HUES64 (cell line): ENCODE results near the gene GRIK1.

ENCODE experiments used
- H3K27ac ChIP-seq: 2 replicates; pipeline ENCODE4 v1.7.0; 2013; ENCODE audit warnings: low read depth, low read length, inconsistent platforms
- H3K27me3 ChIP-seq: 2 replicates; pipeline ENCODE4 v1.6.1; 2013; ENCODE audit warnings: mild to moderate bottlenecking, low read length; ENCODE audit not compliant: insufficient read depth
- H3K36me3 ChIP-seq: 2 replicates; pipeline ENCODE4 v1.6.1; 2013; ENCODE audit warnings: mild to moderate bottlenecking, low read length; ENCODE audit not compliant: insufficient read depth
- H3K4me1 ChIP-seq: 2 replicates; pipeline ENCODE4 v1.6.1; 2013; ENCODE audit warnings: mild to moderate bottlenecking, low read length, moderate library complexity; ENCODE audit not compliant: insufficient read depth
- H3K4me3 ChIP-seq: 2 replicates; pipeline ENCODE4 v1.5.1; 2013; ENCODE audit warnings: mild to moderate bottlenecking, low read length, moderate library complexity
- H3K9ac ChIP-seq: 2 replicates; pipeline ENCODE4 v1.6.1; 2013; ENCODE audit warnings: mild to moderate bottlenecking, low read depth, low read length
- H3K9me3 ChIP-seq: 2 replicates; pipeline ENCODE4 v1.6.1; 2013; ENCODE audit warnings: low read depth, low read length; ENCODE audit not compliant: insufficient read depth
- WGBS: fragments of 150-250, 120-280 bp; methylation state at CpG from one replicate; pipeline ENCODE4 v1.1.7; 2013; ENCODE audit warnings: missing lambda C conversion rate; 5-methylcytosine and 5-hydroxymethylcytosine counted together

The GRIK1 gene

DNA sequence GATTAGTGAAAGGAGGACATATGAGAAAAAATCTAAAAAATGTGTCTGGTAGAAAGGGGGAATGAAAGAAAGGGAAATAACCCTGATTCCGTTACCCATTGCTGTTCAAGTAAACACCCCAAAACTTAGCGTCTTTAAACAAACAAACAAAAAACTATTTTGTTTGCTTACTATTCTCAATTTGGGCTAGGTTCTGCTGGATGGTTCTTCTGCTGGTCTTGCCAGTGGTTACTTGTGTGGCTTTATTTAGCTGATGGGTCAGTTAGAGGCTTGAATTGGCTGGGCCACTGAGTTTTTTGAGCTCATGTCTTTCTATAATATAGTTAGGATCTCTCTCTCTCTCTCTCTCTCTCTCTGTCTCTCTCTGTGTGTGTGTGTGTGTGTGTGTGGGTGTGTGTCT is 112.1 kb downstream of the GRIK1 start:
- no peaks in the 10 kb centered on the region for H3K4me1 ChIP-seq
- peaks cover 24% of the 10 kb centered on the region for H3K9me3 ChIP-seq
- no CpG with 5 or more reads among the region's 2 CpGs for WGBS
- H3K36me3 ChIP-seq = no peaks in the 10 kb centered on the region
- no peak overlapping the region for H3K4me3 ChIP-seq
- no peak overlapping the region for H3K27ac ChIP-seq
- H3K27me3 ChIP-seq = no peaks in the 10 kb centered on the region
- H3K9ac ChIP-seq = no peak overlapping the region

DNA sequence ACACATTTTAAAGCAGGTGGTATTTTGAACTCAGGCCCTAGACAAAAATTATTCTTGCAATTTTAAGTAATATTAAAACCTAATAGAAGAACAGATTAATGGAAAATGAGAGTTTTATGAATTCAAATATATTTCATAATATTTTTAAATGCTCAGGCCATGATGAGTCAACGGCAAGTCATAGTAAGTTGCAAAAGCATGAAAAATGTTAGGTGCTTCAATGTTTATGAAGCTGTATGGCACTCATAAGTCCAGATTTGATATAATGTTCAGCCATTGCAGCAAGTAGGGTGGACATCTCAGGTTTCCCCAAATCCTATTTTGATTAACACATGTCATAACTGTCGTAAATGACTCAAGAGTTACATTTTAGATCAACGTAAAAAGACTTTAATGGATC is 112.6 kb downstream of the GRIK1 start:
- H3K27me3 ChIP-seq = no peaks in the 10 kb centered on the region
- no peak overlapping the region for H3K4me3 ChIP-seq
- no peaks in the 10 kb centered on the region for H3K36me3 ChIP-seq
- WGBS = 96% methylated on average over 3 of the region's 3 CpGs
- peaks cover 20% of the 10 kb centered on the region for H3K9me3 ChIP-seq
- H3K4me1 ChIP-seq = no peaks in the 10 kb centered on the region
- H3K27ac ChIP-seq = no peak overlapping the region
- H3K9ac ChIP-seq = no peak overlapping the region

DNA sequence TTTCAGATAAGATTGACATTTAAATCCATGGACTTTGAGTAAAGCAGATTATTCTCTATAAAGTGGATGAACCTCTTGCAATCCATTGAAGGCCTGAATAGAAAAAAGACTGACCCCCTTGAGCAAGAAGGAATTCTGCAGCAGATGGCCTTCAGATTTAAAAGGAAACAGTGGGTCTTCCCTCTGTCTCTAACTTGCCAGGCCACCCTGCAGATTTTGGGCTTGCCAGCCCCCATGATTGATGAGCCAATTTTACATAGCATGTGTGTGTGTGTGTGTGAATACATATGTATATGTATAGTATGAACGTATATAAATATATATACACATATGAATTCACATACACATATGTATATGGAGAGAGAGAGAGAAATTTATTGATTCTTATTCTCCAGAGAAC is 113.4 kb downstream of the GRIK1 start:
- Histone ChIP-seq H3K27ac (no peak overlapping the region), H3K36me3 (no peaks in the 10 kb centered on the region), H3K9ac (no peak overlapping the region)

DNA sequence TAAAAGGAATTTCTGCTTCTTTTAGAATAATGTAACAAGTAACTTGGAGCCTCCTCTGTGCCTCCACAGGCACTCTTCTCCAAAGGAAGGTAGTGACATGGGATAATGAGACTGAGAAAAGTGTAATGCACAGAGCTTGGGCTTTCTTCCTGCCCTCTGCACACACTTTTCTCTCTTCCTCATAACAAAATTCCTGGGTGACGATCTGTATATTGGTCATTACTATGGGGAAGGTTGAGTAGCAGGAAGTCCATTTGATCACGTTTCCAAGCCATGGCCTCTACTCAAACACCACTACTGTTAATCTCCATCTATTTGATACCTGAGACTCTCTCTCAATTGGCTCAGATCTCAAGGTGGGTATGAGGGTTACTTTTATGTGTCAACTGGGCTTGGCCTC is 113.9 kb downstream of the GRIK1 start:
- H3K27ac ChIP-seq = no peak overlapping the region
- H3K9me3 ChIP-seq = peaks cover 12% of the 10 kb centered on the region
- no peaks in the 10 kb centered on the region for H3K36me3 ChIP-seq
- H3K4me1 ChIP-seq = no peaks in the 10 kb centered on the region
- no peaks in the 10 kb centered on the region for H3K27me3 ChIP-seq
- no peak overlapping the region for H3K9ac ChIP-seq
- no peak overlapping the region for H3K4me3 ChIP-seq
- WGBS = 86% methylated on average over 1 of the region's 2 CpGs

More for the DNA sequence above, 113.4 kb downstream of the GRIK1 start:
- Histone ChIP-seq H3K27me3 (no peaks in the 10 kb centered on the region), H3K9me3 (peaks cover 12% of the 10 kb centered on the region), H3K4me3 (no peak overlapping the region), H3K4me1 (no peaks in the 10 kb centered on the region)
- no CpG with 5 or more reads among the region's 1 CpG for WGBS

DNA sequence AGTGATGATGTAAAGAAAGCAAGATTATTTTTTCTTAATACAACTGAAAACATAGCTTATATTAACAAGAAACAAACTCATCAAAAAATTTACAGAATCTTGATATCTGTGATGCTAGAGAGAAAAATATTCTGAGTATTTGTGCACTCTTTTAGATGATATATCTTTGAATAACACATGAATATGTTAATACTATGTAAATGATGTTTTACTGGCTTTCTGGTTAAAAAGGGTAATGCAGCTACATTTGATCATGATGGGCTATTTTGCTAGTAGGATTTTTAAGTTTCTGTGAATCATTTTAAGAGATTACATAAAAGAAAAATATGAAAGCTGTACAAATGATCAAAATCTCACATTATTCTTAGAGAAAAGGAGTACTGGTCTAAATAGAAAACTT is 114.5 kb downstream of the GRIK1 start:
- Histone ChIP-seq H3K4me3 (no peak overlapping the region), H3K27ac (no peak overlapping the region), H3K4me1 (no peaks in the 10 kb centered on the region), H3K9ac (no peak overlapping the region), H3K9me3 (peaks cover 12% of the 10 kb centered on the region), H3K27me3 (no peaks in the 10 kb centered on the region), H3K36me3 (no peaks in the 10 kb centered on the region)

DNA sequence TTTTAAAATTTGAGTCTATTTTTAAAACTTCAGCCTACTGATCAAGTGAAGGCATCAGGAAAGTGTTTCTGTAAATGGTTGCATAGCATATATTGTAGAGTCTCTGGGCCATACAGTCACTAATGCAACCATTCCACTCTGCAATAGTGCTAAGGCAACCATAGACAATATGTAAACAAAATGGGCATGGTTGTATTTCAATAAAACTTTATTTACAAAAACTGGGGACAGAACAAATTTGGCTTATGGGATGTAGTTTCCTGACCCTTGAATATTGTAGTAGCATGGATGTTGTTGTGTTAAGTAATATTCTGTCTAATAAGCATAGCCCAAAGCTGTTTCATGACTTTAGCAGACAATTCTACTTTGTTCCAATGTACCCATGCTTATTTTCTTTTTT is 117.7 kb downstream of the GRIK1 start:
- H3K4me1 ChIP-seq = no peaks in the 10 kb centered on the region
- H3K27ac ChIP-seq = no peak overlapping the region
- no peak overlapping the region for H3K4me3 ChIP-seq
- H3K9ac ChIP-seq = no peak overlapping the region
- no peaks in the 10 kb centered on the region for H3K27me3 ChIP-seq
- H3K36me3 ChIP-seq = no peaks in the 10 kb centered on the region
- H3K9me3 ChIP-seq = peaks cover 2% of the 10 kb centered on the region; the same call in 1 of the 2 replicates

DNA sequence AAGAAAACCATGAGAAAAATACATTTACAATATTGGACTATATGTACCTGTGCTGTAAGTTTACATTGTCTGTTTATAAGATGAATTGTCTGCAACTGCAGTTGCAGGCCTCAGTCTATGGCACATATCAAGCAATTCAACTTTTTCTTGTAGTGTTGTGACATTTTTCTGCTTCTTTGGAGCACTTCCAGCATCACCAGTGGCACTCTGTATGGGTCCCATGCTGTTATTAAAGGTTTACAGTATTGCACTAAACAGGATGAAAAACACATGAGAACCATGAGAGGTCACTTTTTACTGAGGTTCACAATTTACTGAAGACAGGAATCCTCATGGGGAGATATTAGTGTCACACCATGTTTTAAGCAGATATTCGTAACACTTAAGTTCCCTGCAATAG is 118.6 kb downstream of the GRIK1 start:
- Histone ChIP-seq H3K27me3 (no peaks in the 10 kb centered on the region), H3K9me3 (no peaks in the 10 kb centered on the region), H3K36me3 (no peaks in the 10 kb centered on the region), H3K4me1 (no peaks in the 10 kb centered on the region), H3K27ac (no peak overlapping the region), H3K9ac (no peak overlapping the region), H3K4me3 (no peak overlapping the region)
- 100% methylated on average over 1 of the region's 1 CpG for WGBS

DNA sequence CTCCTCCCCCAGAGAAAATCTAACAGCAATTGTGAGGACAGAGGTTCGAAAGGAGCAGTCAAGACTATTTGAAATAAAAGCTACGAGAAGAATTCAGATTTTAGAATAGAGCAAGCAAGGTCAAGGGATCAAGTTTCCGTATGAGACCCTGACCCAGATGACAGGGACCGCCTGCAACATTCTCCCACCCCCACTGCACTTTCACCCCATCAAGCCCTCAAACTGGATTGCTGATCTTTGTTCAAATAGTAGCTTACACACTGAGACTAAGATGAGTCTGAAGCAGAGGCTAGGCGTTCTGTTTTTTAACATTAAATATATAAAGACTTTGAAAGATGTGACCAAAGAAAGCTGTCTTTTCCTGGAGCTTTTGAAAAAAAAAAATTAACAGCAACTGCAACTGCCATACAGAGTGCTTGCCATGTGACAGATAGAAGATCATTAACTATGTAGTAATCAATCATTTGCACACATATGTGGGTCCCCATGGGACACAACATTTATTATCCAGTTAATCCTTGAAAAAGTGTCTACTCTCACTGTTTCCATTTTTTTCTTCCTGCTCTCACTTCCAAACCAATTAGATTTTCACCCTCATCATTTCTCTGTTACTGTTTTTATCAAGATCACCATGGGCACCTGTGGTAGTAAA is 120.0 kb downstream of the GRIK1 start:
- Histone ChIP-seq H3K27me3 (no peaks in the 10 kb centered on the region), H3K27ac (no peak overlapping the region), H3K9ac (no peak overlapping the region), H3K4me3 (no peak overlapping the region), H3K36me3 (no peaks in the 10 kb centered on the region), H3K9me3 (no peaks in the 10 kb centered on the region), H3K4me1 (no peaks in the 10 kb centered on the region)
- 81% methylated on average over 4 of the region's 5 CpGs for WGBS

DNA sequence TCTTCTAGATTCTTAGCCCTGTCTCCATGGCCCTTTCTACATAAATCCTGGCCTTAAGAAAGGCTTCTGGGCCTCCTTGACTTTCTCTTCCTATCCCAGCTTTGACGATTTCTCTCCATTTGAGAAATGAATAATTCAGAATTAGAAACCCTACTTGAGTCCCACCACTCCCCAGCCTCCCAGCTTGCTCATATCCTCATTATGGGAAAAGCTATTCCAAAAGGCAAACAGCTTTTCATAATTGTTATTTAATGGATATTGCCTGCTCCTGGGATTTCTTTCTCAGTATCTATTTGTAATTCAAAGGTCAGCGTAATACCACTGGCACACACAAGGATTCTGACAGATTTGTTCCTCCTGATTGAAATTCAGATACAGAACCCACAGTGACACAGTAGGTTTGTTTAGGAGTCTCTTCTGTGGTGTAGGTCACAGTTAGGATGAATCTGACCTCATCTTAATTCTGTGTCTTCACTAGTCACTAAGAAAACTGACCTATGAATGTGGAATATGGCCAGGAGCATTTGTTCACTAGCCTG is 121.3 kb downstream of the GRIK1 start:
- H3K4me3 ChIP-seq = no peak overlapping the region
- no peaks in the 10 kb centered on the region for H3K36me3 ChIP-seq
- no peak overlapping the region for H3K27ac ChIP-seq
- no peaks in the 10 kb centered on the region for H3K27me3 ChIP-seq
- H3K4me1 ChIP-seq = no peaks in the 10 kb centered on the region
- 86% methylated on average over 2 of the region's 2 CpGs for WGBS
- no peak overlapping the region for H3K9ac ChIP-seq
- H3K9me3 ChIP-seq = no peaks in the 10 kb centered on the region

DNA sequence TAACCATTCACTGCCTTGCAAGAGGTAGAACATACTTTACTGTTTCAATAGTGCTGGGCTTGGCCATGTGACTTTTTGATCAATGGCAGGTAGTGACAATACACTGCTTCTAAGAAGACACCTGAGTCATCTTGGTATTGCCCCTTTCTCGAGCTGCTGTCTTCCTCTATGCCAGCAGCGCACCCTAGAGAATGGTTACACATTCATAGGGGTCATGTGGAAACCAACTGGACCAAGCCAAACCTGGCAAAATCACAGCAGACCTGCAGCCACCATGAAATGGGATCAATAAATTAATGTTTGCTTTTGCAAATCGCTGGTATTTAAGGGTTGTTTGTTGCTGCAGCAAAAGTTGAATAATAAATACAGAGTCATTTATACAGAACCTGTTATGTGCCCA is 122.3 kb downstream of the GRIK1 start:
- WGBS = 96% methylated on average over 3 of the region's 3 CpGs
- Histone ChIP-seq H3K27me3 (no peaks in the 10 kb centered on the region), H3K4me3 (no peak overlapping the region)

DNA sequence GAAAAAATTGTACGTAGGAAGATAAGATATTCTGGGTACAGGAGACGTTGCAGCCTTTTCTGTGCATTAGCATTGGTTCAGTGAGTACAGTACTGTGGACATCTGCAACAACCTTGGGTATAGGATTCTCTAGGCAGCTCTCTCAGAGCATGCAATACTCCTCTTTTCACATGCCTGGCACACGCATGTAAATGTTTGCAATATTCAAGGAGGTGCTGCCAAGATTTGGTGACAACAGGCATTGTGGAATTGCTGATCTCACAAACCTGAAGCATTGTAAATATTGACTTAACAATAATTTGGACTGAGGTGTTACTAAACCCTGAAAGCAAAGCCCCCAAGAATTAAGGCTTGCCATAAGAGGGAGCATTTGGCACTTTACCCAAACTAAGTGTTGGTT is 126.8 kb downstream of the GRIK1 start:
- no peaks in the 10 kb centered on the region for H3K36me3 ChIP-seq
- no peaks in the 10 kb centered on the region for H3K9me3 ChIP-seq
- H3K9ac ChIP-seq = no peak overlapping the region
- no peaks in the 10 kb centered on the region for H3K27me3 ChIP-seq
- peaks cover 8% of the 10 kb centered on the region; the same call in 1 of the 2 replicates for H3K4me1 ChIP-seq
- no peak overlapping the region for H3K27ac ChIP-seq
- H3K4me3 ChIP-seq = no peak overlapping the region
- 87% methylated on average over 3 of the region's 3 CpGs for WGBS

More for the DNA sequence above, 122.3 kb downstream of the GRIK1 start:
- Histone ChIP-seq H3K27ac (no peak overlapping the region), H3K9ac (no peak overlapping the region), H3K9me3 (no peaks in the 10 kb centered on the region), H3K36me3 (no peaks in the 10 kb centered on the region), H3K4me1 (no peaks in the 10 kb centered on the region)

DNA sequence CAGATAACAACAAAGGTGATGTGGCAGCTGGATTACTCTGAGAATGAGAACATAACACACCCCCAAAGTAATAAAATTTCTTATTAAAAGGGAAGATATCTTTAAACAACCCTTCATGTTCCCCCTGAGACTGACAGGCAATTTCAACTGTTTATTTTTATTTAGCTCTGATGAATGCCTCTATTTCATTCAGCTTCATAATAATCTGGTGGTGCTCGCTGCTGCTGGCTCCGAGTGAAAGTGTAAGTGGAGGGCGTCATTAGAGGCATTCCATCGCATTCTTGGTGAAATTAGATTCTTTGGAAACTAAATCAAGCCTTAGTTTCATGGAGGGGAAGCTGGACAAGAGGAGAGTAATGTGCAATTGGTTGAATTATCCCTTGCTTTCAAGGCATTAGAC is 128.9 kb downstream of the GRIK1 start:
- no peak overlapping the region for H3K4me3 ChIP-seq
- no peaks in the 10 kb centered on the region for H3K36me3 ChIP-seq
- H3K9me3 ChIP-seq = no peaks in the 10 kb centered on the region
- H3K9ac ChIP-seq = no peak overlapping the region
- H3K4me1 ChIP-seq = peaks cover 8% of the 10 kb centered on the region; the same call in 1 of the 2 replicates
- 93% methylated on average over 4 of the region's 4 CpGs for WGBS
- no peak overlapping the region for H3K27ac ChIP-seq
- no peaks in the 10 kb centered on the region for H3K27me3 ChIP-seq
